Ovary (tissue), 3 donors: ENCODE data around the gene RAB15.

Experiments used
- CTCF ChIP-seq, 3 donors: fragments of 450-650 bp in 2 of 3; fragments of 200-600 bp in 1 of 3; IDR thresholded peaks; one replicate each; pipeline versions ENCODE4 v1.5.1 to v1.8.0; 2016 to 2022; ENCODE audit warnings: antibody characterized with exemption in 3 of 3, mild to moderate bottlenecking in 1 of 3
- EP300 ChIP-seq: sonication (generic); formaldehyde crosslinking; IDR thresholded peaks from one replicate; pipeline ENCODE4 v1.6.1; 2017; ENCODE audit warnings: antibody characterized with exemption
- POLR2A ChIP-seq: fragments of 450-650 bp; IDR thresholded peaks from one replicate; pipeline ENCODE4 v1.6.1; 2017; ENCODE audit warnings: antibody characterized with exemption, mild to moderate bottlenecking, moderate library complexity
- donor health status: DM: no; HTN: no; CAD: no.

DNA sequence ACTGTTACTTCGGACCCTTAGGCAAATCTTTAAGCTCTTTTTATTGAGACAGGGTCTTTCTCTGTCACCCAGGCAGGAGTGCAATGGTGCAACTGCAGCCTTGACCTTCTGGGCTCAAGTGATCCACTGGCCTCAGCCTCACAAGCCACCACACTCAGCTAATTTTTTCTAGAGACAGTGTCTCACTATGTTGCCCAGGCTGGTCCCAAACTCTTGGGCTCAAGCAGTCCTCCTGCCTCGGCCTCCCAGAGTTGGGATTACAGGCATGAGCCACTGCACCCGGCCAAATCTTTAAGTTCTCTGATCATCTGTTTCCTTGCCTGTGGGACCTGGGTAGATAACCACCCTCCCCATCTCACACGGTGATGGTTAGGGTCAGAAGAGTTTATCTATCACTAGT is 27.3 kb downstream of the RAB15 start:
- TF ChIP-seq CTCF (IDR thresholded peaks at IDR 0.05) (no peak), POLR2A (no peak), EP300 (no peak)
